Non-pigmented ciliary epithelial cell (primary cell): ENCODE measurements around the gene MACROH2A1.
"Not testable (repeated sequence)": the region's sequence is repeated elsewhere in the genome, so short reads cannot be mapped to it uniquely, and the experiment has no call there.

ENCODE experiments used
- DNase-seq: peaks from one replicate; pipeline ENCODE4 v3.0.0-alpha.2; 2010; ENCODE audit warnings: low read depth

The MACROH2A1 gene

DNA sequence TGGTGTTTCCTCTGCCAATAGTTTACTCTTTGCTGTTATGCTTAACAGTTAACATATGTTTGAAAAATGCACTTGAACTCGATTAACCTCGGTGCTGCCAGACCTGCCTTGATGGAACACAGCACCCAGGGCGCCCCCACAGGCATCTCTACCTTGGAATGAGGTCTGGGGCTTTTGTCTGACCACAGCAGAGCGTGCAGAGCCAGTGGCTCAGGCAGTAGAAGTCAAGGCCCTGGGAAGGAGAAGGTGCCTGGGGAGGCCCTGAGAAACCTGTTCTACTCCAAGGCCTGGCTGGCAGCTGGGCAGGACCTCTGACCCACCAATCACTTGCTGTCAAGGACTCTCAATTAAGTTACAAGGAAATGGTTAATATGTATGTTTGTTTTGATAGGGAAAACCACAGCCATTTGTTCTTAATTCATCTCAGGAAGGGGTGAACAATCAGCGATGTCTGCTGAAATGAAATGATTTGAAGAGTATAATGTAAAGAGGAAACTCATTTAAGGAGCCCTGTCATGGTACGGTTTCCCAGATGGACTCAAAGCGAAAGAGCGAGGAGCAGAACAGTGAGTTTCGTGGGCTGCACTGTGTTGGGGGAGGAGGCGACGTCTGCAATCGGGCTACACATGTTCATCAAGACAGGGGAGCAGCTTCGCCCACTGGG lies 21.9 kb downstream of the MACROH2A1 start:
- DNase-seq: no peak

DNA sequence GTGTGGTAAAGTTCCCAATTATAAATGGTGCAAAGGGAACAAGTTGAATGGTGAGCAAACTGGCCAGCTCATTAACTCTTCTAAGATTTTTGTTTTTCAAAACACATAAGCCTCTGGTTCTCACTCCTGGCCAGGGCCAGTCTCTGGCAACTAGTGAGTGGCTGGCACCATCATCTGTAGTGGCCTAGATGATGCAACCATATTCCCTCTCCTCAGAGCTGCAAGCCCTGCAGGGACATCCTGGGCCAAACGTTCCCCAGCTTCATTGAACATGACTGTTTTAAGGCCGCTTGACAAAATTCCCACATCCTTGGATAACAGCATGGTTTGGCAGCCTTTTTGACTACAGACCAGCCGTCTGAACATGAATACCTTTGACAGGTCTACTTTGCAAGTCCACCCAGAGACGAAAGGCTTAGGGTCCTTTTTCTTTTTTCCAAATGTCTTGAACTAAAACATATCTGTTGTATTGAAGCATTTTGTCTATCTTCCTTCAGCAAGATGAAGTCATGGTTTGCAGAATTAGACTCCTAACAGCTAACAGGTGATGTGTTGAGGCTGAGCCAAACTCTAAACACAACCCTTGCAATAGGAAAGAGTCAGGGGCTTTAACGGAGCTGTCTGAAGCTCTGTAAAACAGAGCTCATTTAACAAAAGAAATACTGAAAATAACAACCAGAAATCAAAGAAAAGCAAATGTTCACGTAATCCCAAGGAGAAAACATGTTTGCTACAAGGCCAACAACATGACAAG lies 23.8 kb downstream of the MACROH2A1 start:
- DNase-seq: no peak

DNA sequence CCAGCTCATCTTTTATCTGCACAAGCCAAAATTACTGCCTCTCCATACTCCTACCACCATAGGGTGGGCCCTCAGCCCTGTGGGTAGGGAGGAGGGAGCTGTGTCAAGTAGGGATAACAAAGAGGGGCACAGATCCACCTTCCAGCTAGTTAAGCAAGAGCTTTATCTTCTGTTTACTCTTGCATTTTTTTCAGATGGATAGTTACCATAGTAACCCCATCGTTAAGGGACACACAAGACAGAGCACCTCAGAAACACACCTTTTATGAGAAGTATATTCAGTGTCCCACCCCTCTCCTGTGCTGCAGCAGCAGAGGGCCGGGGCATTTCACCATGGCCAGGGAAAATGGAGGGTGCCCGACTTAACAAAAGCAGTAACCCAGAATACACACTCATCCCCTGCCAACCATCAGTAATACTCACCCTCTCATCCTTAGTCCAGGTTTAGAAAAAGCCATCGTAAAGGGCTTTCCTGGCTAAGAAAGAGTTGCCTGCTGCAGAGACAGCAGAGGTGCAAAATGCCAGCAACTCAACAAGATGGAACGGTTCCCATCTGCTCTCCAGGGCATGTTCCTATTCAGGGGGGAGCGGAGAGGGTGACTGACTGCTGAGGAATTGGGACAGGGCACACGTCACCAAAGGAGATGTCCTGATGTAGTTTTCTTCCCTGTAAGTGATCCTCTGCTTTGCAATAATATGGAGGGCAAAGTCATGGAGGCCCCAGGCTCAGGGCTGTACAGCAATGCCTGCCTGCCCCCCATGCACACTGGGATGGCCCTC lies 25.1 kb downstream of the MACROH2A1 start:
- no peak for DNase-seq

DNA sequence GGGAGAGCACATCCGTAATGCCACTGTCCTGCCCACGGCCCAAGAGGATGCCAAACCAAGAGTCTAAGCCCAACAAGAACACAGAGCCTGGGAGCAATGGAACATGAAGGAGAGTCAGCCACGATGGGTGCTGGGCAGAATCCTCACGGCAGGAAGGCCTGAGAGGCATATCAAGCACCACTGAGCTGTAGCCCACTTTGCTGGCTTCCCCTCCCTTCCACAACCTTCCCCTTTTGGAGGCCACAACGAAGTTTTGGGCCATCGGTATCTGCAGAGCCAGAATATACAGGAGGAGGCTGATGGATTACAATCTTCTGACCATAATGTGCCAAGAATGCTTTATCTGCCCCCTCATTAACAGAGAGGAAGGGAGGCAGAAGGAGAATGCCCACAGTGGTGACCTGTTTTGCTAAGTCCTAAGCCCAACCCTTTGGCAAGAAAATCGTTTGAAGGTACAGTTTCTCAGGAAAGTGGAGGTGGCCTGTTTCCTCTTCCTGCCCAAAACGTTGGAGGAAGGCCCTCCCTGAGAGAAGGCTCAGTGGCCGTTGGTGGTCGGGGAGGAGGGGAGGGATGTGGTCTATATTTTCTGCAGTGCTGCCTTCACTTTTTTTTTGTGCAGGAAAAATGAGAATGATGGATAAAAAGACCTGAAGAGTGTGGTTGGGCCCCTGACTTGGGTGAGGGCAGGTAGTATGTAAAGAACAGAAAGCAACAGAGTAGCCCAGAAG lies 26.2 kb downstream of the MACROH2A1 start:
- DNase-seq: no peak

DNA sequence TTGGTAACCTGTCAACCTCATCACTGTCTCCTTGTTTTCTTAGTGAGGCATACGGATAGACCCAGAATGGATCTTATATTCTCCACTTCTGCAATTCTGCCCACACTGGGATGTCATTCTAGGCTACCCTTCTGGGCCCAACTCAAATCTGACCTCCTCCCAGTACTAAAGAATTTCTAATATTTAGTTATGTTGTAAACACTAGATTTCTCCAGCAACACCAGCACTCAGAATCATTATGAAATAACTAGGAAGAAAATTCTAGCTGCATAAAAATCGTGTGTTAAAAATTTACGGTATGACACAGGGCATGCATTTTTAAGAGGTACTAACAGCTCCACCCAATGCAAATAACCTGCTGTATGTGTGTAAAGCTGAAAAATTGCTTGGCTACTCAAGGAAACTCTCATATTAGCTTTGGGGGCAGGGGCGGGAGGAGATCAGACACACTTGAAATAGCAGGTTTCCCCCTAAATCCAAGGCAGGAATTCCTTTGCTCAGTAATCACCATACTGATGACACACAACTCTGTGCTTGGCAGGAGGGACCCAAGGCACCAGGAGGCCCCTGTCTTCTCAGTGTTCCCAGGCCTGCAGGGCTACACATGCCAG lies 27.3 kb downstream of the MACROH2A1 start:
- no peak for DNase-seq

DNA sequence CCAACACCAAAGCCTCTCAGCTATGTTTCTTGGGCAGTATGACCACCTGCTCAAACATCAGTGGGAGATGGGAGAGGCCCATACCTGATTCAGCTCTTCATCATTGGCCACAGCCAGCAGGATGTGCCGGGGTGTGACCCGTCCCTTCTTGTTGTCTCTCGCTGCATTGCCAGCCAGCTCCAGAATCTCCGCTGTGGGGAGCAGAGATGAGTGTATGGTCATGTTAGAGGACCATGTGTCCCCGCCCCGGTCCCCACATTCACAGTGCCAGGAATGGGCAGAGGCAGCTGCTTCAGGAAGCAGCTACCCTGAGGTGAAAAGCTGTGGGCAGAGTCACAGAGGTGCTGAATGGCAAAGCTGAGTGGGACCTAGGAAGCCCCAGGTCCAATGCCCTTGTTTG lies 29.1 kb downstream of the MACROH2A1 start:
- DNase-seq: no peak

DNA sequence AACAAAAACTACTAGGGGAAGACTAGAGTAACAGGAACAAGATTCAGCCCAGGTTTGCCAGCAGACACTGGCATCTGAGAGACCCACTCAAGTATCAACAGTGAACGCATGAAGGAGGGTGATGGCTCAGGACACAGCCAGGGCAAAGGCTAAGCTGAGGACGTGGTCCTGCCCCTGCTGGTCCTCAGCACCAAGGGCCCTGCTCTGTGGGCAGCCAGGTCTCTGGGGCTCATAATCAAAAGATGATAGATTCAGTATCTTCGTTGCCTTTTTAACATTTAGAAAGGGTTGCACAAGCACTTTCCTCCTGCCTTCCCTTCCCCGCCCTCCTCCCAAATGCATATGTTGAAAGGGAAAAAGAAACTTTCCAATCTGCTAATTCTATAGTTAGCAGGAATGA lies 31.5 kb downstream of the MACROH2A1 start:
- no peak for DNase-seq

DNA sequence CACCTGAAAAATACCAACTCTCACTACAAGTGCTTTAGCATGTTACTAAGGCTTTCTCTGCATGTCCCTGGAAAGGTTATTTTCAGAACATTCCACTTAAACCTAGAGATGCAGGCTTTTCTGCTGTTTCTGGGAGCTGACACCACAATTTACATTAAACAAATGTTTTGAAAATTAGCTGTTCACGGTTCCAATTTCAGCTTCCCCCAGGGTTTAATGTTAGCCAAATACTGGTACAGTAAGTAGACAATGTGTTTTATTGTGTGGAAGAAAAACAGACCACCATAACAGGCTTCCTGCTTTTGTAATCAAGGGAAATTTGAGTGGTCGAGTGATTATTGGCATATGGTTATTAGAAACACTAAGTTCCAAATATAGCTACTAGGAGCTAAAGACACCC lies 32.0 kb downstream of the MACROH2A1 start:
- DNase-seq: no peak

DNA sequence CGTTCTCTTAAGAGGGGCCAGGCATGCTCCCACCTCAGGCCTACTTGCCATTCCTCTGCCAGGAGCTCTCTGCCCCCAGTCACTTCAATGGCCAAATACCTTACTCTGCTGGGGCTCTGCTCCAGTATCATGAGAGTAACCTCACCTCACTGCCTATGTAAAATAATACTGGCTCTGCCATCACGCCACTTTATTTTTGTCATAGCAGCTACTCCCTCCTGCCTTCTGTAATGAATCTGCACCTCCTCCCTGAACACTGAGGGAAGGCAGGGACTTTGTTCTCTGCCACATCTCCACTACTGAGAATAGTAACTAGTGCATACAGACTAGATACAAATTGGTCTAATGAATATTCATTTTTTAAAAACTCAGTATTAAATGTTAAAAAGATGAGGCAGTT lies 33.8 kb downstream of the MACROH2A1 start:
- DNase-seq: no peak

DNA sequence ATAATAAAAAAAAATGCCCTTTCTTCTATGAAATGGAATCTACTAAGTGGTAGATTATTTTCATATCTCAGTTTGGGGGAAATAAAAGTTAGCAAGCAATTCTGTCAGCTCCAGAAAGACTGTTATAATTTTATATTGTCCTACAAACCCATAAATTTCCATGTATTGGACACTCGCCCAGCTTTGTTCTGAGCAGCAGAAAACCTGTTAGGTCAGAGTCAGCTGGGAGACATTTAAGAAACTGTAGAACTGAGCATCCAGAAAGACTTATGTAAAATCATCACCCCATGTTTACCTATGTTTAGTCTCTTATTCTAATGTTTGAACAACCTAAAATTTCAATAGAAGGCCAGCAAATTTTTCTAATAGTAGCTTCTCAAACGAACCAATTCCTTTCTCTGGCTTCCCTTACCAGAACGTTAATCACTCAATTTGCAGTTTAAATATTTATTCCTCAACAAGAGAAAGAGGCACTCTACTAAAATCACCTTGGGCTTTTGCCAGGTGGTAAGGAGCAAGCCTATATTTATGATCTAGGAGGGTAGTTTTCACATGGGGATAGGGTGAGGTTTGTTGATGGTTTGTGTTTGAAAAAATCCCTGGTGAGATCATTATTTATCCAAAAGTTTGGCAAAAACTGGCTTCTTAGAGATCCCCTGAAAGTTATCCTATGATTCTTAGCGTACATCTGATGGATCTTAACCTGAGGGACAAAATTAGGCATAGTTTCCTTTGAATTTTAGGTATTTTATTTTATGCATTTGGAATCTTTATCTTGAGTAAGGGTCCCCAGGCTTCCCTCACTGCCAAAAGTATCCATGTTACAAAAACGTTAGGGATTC lies 34.4 kb downstream of the MACROH2A1 start:
- DNase-seq: no peak

DNA sequence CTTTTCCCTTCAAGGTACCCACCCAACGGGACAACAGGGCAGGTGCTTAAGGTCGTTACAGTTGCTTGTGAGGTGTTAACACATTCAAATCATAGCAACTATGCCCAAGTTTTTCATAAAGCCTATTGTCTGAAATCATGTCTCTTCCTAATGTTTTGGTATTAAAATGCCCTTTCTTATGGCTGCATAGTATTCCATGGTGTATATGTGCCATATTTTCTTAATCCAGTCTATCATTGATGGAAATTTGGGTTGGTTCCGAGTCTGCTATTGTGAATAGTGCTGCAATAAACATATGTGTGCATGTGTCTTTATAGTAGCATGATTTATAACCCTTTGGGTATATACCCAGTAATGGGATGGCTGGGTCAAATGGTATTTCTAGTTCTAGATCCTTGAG lies 35.7 kb downstream of the MACROH2A1 start:
- not testable (repeated sequence) for DNase-seq

DNA sequence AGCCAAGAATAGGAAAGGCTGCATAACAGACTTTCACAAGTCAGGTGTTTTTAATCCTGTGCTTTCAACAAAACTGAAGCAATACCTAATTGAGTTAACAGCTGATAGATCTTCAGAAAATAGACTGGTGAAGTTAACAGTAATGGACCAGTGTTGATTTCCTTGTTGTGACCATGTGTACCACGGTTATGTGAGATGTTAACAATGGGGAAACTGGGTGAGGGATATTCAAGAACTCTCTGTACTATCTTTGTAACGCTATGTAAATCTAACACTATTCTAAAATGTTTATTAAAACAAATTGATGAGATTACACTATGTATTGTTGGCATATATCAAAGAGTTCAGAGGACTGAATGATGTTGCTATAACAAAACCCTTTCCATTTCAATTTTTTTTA lies 36.9 kb downstream of the MACROH2A1 start:
- DNase-seq: no peak

DNA sequence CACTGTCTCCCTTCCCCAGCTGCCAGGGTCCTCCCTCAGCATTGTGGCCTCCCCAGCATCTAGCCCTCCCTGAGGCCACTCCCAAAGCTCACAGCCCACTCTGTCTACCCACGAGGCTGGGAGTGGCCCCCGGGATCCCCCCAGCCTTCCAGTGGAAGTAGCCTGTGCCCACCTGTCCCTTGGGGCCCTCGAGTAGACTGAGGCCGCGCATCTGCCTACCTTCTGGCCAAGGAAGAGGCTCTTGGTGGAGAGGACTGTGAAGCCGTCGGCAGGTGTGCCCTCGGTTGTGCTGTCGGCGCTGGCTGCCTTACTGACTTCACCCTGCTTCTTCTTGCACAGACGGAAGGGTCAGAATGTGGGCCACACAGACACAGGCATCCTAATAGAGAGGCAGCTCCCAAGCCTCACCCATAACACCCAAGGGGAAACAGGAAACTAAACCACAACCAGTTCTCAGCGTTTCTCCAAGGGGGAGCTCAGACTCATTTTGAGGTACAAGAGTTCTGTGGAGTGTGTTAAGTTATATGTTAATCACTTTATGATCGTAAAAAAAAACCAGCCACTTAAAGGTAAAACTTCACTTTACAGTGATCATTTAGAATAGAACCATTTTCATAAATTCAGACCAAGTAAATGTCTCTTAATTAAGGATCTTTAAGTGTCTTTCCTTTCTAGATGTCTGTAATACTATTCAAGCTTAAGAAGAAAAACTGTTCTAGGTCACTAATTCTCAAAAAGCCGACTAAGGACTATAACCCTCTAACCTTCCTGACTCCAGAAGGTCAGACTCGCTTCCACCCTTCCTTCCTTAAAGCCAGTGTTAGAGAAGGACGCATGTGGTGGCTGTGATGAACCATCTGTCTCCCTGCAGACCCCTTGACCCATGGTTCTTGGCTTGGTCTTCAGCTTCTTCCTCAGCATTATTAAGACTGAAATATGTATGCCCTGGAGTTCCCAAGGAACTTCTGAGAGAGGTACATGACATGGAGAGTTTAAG lies 38.5 kb downstream of the MACROH2A1 start:
- no peak for DNase-seq

DNA sequence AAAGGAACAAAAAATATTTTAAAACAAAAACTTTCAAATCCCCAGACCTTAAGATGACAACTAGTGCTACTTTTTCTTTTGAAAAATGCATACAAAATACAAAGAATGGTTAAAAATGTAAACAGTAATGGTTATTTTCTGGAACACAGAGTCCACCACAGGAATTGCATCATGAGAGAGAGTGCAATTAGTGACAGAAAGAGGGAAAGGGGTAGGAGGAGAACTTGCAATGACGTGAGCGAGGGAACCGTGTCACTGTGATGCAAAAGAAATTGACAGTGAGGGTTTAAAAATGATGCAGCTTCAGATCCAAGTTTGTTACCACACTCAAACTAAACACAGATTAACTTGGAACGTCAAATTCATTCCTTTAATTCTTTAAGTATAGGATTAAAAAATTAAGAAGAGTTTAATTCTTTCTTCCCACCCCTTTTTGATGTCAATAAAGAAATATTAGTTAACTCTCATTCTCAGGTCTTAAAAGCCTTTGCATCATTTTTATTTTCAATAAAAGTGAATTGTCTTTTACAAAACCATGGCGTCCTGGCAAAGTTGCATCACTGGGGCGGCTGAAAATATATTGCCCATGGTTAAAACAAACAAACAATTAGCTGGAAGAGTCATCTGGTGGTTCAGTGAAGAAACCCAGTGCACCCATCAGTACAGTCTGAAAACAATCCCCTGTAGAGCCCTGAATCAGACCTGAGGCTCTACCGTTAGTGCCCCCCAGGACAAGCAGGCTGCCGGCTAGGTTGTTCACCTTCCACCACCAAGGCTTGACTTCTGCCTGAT lies 39.5 kb downstream of the MACROH2A1 start:
- DNase-seq: no peak

DNA sequence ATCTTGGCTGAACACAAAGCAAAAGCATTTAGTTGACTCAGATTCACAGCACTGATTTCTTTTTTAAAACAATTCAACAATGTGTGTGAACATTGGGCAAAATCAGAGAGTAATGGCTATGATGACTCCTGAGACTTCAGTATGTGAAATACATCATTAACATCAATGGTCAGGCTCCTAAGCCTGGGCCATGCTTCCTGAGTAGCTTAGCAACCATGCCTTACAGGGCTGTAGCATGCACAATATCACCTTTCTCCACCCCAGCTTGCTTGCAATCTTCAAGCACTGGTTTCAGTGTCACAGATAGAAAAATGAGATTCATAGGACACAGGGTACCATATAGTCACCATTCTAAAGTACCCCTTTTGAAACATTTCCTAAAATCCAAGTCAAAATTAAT lies 41.3 kb downstream of the MACROH2A1 start:
- no peak for DNase-seq

DNA sequence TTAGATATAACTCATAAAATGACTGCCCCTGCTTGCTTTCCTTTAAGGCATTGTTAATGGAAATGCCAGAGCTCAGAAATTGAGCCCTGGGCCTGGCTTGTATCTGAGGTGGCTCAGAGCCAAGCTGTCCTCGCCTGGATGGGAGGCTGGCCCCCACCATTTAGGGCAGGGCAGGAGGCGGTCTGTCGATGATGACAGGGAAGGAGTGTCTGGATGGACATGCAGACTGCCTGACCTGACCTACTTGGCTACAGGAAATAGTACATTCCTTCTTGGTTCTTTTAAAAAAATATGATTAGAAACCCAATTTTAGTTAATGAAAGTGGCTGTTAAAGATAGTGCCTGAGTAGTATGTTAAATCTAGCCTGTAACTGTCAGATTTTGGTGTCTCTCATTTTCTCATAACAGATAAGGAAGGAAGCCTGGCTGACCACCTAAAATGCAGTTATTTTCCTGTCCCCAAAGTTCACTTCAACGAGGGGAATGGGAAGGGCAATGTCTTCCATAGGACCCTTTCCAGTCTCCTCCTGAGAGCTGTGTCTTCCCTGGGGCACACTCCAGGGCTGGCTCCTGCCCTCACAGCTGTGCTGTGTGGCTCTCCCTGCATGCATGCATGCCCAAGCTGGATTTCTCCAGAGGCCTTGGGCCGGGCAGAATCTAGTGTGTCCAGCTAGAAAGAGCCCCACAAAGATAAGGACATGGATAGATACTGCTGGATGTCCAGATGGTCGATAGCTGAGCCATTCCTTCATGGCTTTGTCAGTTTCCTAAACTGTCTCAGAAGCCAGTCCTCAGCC lies 42.3 kb downstream of the MACROH2A1 start:
- DNase-seq: no peak

DNA sequence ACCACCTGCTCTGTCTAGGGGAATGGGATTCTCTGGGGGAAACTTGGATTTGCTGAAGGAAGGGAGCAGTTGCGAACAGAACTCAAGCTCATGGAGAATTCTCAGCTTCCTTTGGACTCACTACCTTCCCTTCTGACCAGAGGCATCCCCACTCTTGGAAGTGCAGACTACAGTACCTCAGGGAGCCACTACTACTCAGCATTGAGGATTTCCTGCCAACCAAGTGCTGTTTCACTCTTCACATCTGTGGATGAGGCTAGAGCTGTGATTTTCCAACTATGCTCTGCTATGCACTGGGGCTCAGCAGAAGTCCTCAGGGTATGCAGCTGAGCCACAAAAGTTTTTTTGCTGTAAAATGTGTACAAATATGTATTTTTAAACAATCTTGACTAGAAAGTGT lies 43.9 kb downstream of the MACROH2A1 start:
- DNase-seq: no peak
